HG03354 (cell line): ENCODE data around the gene EHD4.

Source experiments
- ATAC-seq: cut with Tn5 transposase; IDR thresholded peaks from one replicate; pipeline ENCODE4 v1.9.1; 2021; ENCODE audit warnings: mild to moderate bottlenecking; ENCODE audit not compliant: unreplicated experiment, poor library complexity, severe bottlenecking

The EHD4 gene

GRCh38 chr15:41852736-41853590, 119.4 kb downstream of the EHD4 start:
- ATAC-seq, result no peak

GRCh38 chr15:41851755-41852370, 120.5 kb downstream of the EHD4 start:
- no peak for ATAC-seq

GRCh38 chr15:41851167-41851523, 121.2 kb downstream of the EHD4 start:
- no peak for ATAC-seq

GRCh38 chr15:41850482-41851166, 121.7 kb downstream of the EHD4 start:
- ATAC-seq, result no peak

GRCh38 chr15:41849861-41850260, 122.5 kb downstream of the EHD4 start:
- ATAC-seq, result no peak

- no peak for ATAC-seq
Measured at GRCh38 chr15:41849204-41849603, 123.2 kb downstream of the EHD4 start.

- no peak for ATAC-seq
Measured at GRCh38 chr15:41848631-41849030, 123.7 kb downstream of the EHD4 start.

GRCh38 chr15:41847981-41848380, 124.4 kb downstream of the EHD4 start:
- no peak for ATAC-seq

GRCh38 chr15:41847206-41847605, 125.2 kb downstream of the EHD4 start:
- no peak for ATAC-seq
